HepG2 (cell line): ENCODE results near the gene CLASRP. TPM values are rescaled to one million over a fixed set of nuclear protein-coding genes. Genes with fewer than 3 reads are reported as not detected.

Experiments used
- CBX5 ChIP-seq: sonication (generic); formaldehyde crosslinking; IDR thresholded peaks from 2 replicates; pipeline ENCODE4 v1.4.0; 2020; ENCODE audit warnings: missing genetic modification reagents, borderline replicate concordance
- CC2D1A ChIP-seq: sonication (generic); formaldehyde crosslinking; IDR thresholded peaks from 2 replicates; pipeline ENCODE4 v1.8.1; 2023; ENCODE audit warnings: mild to moderate bottlenecking, missing genetic modification reagents
- CREM ChIP-seq, 2 experiments: sonication (generic) in 1 of 2; formaldehyde crosslinking in 1 of 2; IDR thresholded peaks; 2 replicates each; pipeline versions ENCODE4 v1.4.0 to v1.6.1; 2016 to 2020; ENCODE audit warnings: antibody characterized with exemption in 1 of 2, mild to moderate bottlenecking in 1 of 2, missing genetic modification reagents in 1 of 2
- FOSL2 ChIP-seq: sonication (generic); formaldehyde crosslinking; IDR thresholded peaks from 2 replicates; pipeline ENCODE4 v1.4.0; 2020; ENCODE audit warnings: missing genetic modification reagents
- JDP2 ChIP-seq: sonication (generic); formaldehyde crosslinking; IDR thresholded peaks from 2 replicates; pipeline ENCODE4 v1.8.1; 2022; ENCODE audit warnings: missing genetic modification reagents, borderline replicate concordance
- JUND ChIP-seq: sonication (generic); formaldehyde crosslinking; IDR thresholded peaks from 2 replicates; pipeline ENCODE4 v1.8.0; 2022; ENCODE audit warnings: mild to moderate bottlenecking, missing genetic modification reagents
- NFATC3 ChIP-seq: sonication (generic); formaldehyde crosslinking; IDR thresholded peaks from 2 replicates; pipeline ENCODE4 v1.5.1; 2020; ENCODE audit warnings: mild to moderate bottlenecking, missing genetic modification reagents
- NPAS2 ChIP-seq: sonication (generic); formaldehyde crosslinking; IDR thresholded peaks from 2 replicates; pipeline ENCODE4 v1.8.0; 2022; ENCODE audit warnings: mild to moderate bottlenecking, missing genetic modification reagents, borderline replicate concordance
- SNRNP70 ChIP-seq: fragments of 200-400 bp; formaldehyde crosslinking; IDR thresholded peaks from 2 replicates; pipeline ENCODE4 v1.6.1; 2017; ENCODE audit warnings: mild to moderate bottlenecking, low read depth, low read length, moderate library complexity
- TAF15 ChIP-seq: fragments of 200-400 bp; formaldehyde crosslinking; IDR thresholded peaks from one replicate; pipeline ENCODE4 v1.6.1; 2018; ENCODE audit warnings: mild to moderate bottlenecking, low read depth, low read length; ENCODE audit not compliant: poor library complexity, severe bottlenecking
- ZFP36 ChIP-seq: fragments of 150-350 bp; IDR thresholded peaks from 2 replicates; pipeline ENCODE4 v1.6.1; 2018; ENCODE audit warnings: borderline replicate concordance, low read length, low read depth; ENCODE audit not compliant: partially characterized antibody
- ZNF296 ChIP-seq: sonication (generic); formaldehyde crosslinking; conservative IDR thresholded peaks from 2 replicates; pipeline ENCODE4 v1.5.0; 2020; ENCODE audit warnings: mild to moderate bottlenecking, missing genetic modification reagents
- ZNF3 ChIP-seq: IDR thresholded peaks from 2 replicates; pipeline ENCODE4 v1.7.0; 2017; ENCODE audit warnings: inconsistent platforms
- ZNF496 ChIP-seq: sonication (generic); formaldehyde crosslinking; IDR thresholded peaks from 2 replicates; pipeline ENCODE4 v1.8.1; 2023; ENCODE audit warnings: mild to moderate bottlenecking, moderate library complexity, missing genetic modification reagents; ENCODE audit not compliant: insufficient replicate concordance
- ZNF589 ChIP-seq: sonication (generic); formaldehyde crosslinking; conservative IDR thresholded peaks from 2 replicates; pipeline ENCODE4 v1.8.0; 2022; ENCODE audit warnings: mild to moderate bottlenecking, moderate library complexity, missing genetic modification reagents
- ZNF772 ChIP-seq: sonication (generic); formaldehyde crosslinking; IDR thresholded peaks from 2 replicates; pipeline ENCODE4 v1.5.0; 2020; ENCODE audit warnings: mild to moderate bottlenecking, missing genetic modification reagents
- polyA plus RNA-seq, 8 experiments: library from polyadenylated mRNA; depleted of rRNA in 3 of 8; stranded (reverse) in 7 of 8; unstranded in 1 of 8; fragments of >200 nt; fragmentation: Illumina TruSeq in 4 of 8; extraction: Trizol in 4 of 8; gene quantifications; 2 replicates each; pipeline versions ENCODE4 v1.2.1 to v1.2.3, GENCODE V29; 2011 to 2016; ENCODE audit warnings: low read depth in 4 of 8, missing spikeins in 1 of 8, mixed read lengths in 1 of 8; ENCODE audit not compliant: insufficient read depth in 1 of 8
- total RNA-seq, 5 experiments: library from RNA; depleted of rRNA; stranded (reverse); fragments of >200 nt; fragmentation: Illumina TruSeq; extraction: Trizol; gene quantifications; 2 replicates each; pipeline ENCODE4 v1.2.3, GENCODE V29; 2016; ENCODE audit warnings: low read depth in 1 of 5
- TF ChIP-seq, protein P1 (sequence below): sonication (generic); formaldehyde crosslinking; IDR thresholded peaks from 2 replicates; pipeline ENCODE4 v1.5.1; 2020; ENCODE audit warnings: missing genetic modification reagents, mild to moderate bottlenecking, borderline replicate concordance
- TF ChIP-seq, protein P2 (sequence below): sonication (generic); formaldehyde crosslinking; IDR thresholded peaks from 2 replicates; pipeline ENCODE4 v1.9.0; 2021; ENCODE audit warnings: missing genetic modification reagents, mild to moderate bottlenecking, borderline replicate concordance
- TF ChIP-seq, protein P3 (sequence below): sonication (generic); formaldehyde crosslinking; IDR thresholded peaks from 2 replicates; pipeline ENCODE4 v1.9.0; 2021; ENCODE audit warnings: missing genetic modification reagents, borderline replicate concordance

The CLASRP gene
- total and polyA plus RNA-seq, 2 of the 13 experiments (the other 11 are each of a cell fraction or from before 2014, with no cell fraction given) = 32.0 to 51.4 TPM

DNA sequence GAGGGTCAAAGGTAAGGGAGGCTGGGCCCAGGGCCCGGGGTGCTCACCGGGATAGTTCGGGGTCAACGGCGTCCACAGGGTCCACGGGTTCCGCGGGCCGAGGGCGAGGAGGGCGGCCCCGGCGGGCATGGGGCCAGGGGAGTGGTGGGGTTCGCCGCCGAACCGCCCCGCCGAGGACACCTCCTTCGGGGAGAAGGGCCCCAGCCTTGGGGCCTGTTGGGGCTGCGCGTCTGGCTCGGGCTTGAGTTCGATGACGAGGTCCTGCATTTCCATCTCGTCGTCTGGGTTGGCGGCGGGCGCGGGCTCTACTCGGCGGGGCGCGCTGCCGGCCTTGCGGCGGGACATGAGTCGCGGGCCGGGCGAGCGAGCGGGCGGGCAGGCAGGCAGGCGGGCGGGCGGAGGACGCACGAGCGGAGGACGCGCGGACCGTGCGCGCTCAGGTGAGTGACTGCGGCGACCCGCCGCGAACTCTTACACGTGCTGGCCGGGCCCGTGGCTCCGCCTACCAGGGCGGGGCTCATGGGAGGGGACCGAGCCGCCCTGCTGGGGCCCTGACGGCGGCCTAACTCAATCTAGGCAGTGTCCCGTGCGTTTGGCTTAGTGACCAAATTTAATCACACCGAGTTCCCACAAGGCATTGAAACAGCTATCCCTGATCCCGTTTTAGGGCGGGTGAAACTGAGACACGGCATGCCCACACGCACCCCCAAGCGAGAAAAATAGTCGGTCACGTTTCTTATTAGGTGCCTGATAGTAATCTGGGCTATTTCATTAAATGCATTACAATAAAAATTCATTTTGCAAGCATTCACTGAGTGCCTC lies 37.4 kb downstream of the CLASRP start, which contains the start of gene ZNF296 (continued):
- TF ChIP-seq TAF15 (no peak), JDP2 (CRISPR knock-in tag) (no peak), CC2D1A (CRISPR knock-in tag) (no peak), ZNF296 (no peak), NPAS2 (CRISPR knock-in tag) (no peak), ZNF589 (CRISPR knock-in tag) (no peak), NFATC3 (CRISPR knock-in tag) (no peak), FOSL2 (0 out of 2 replicates have a peak, but pooled peaks have one; percentile 14), ZNF3 (no peak), JUND (CRISPR knock-in tag) (no peak), SNRNP70 (no peak), ZFP36 (no peak), ZNF772 (CRISPR knock-in tag) (0 out of 2 replicates have a peak, but pooled peaks have one; percentile 65), CBX5 (no peak), CREM (IDR thresholded peaks at IDR 0.05) (no peak), CREM (CRISPR knock-in tag; IDR thresholded peaks at IDR 0.05) (no peak), ZNF496 (no peak)
- TF ChIP-seq, protein P1, sequence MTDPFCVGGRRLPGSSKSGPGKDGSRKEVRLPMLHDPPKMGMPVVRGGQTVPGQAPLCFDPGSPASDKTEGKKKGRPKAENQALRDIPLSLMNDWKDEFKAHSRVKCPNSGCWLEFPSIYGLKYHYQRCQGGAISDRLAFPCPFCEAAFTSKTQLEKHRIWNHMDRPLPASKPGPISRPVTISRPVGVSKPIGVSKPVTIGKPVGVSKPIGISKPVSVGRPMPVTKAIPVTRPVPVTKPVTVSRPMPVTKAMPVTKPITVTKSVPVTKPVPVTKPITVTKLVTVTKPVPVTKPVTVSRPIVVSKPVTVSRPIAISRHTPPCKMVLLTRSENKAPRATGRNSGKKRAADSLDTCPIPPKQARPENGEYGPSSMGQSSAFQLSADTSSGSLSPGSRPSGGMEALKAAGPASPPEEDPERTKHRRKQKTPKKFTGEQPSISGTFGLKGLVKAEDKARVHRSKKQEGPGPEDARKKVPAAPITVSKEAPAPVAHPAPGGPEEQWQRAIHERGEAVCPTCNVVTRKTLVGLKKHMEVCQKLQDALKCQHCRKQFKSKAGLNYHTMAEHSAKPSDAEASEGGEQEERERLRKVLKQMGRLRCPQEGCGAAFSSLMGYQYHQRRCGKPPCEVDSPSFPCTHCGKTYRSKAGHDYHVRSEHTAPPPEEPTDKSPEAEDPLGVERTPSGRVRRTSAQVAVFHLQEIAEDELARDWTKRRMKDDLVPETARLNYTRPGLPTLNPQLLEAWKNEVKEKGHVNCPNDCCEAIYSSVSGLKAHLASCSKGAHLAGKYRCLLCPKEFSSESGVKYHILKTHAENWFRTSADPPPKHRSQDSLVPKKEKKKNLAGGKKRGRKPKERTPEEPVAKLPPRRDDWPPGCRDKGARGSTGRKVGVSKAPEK (CRISPR knock-in tag) = no peak
- TF ChIP-seq, protein P2, sequence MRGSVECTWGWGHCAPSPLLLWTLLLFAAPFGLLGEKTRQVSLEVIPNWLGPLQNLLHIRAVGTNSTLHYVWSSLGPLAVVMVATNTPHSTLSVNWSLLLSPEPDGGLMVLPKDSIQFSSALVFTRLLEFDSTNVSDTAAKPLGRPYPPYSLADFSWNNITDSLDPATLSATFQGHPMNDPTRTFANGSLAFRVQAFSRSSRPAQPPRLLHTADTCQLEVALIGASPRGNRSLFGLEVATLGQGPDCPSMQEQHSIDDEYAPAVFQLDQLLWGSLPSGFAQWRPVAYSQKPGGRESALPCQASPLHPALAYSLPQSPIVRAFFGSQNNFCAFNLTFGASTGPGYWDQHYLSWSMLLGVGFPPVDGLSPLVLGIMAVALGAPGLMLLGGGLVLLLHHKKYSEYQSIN (CRISPR knock-in tag) = no peak
- TF ChIP-seq, protein P3, sequence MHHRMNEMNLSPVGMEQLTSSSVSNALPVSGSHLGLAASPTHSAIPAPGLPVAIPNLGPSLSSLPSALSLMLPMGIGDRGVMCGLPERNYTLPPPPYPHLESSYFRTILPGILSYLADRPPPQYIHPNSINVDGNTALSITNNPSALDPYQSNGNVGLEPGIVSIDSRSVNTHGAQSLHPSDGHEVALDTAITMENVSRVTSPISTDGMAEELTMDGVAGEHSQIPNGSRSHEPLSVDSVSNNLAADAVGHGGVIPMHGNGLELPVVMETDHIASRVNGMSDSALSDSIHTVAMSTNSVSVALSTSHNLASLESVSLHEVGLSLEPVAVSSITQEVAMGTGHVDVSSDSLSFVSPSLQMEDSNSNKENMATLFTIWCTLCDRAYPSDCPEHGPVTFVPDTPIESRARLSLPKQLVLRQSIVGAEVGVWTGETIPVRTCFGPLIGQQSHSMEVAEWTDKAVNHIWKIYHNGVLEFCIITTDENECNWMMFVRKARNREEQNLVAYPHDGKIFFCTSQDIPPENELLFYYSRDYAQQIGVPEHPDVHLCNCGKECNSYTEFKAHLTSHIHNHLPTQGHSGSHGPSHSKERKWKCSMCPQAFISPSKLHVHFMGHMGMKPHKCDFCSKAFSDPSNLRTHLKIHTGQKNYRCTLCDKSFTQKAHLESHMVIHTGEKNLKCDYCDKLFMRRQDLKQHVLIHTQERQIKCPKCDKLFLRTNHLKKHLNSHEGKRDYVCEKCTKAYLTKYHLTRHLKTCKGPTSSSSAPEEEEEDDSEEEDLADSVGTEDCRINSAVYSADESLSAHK = no peak
